KMS-11 (cell line): ENCODE measurements around the gene LTB4R2.

Source experiments
- H2AFZ ChIP-seq: fragments of 200-600 bp; sonication (generic); 2 replicates; pipeline ENCODE4 v1.6.1; 2016; ENCODE audit warnings: antibody characterized with exemption, mixed run types, low read depth
- H3K27ac ChIP-seq: fragments of 200-600 bp; sonication (generic); 2 replicates; pipeline ENCODE4 v1.6.1; 2016; ENCODE audit warnings: mild to moderate bottlenecking, mixed run types
- H3K27me3 ChIP-seq: fragments of 200-600 bp; sonication (generic); 2 replicates; pipeline ENCODE4 v1.6.1; 2017; ENCODE audit warnings: mild to moderate bottlenecking, low read depth, mixed run types, moderate library complexity; ENCODE audit not compliant: insufficient read depth
- H3K36me3 ChIP-seq: fragments of 200-600 bp; sonication (generic); 2 replicates; pipeline ENCODE4 v1.6.1; 2017; ENCODE audit warnings: mild to moderate bottlenecking, mixed run types; ENCODE audit not compliant: insufficient read depth
- H3K4me1 ChIP-seq: fragments of 200-600 bp; sonication (generic); 2 replicates; pipeline ENCODE4 v1.6.1; 2016; ENCODE audit warnings: mild to moderate bottlenecking, low read depth, mixed run types; ENCODE audit not compliant: poor library complexity, severe bottlenecking
- H3K4me2 ChIP-seq: fragments of 200-600 bp; sonication (generic); 2 replicates; pipeline ENCODE4 v1.7.0; 2016; ENCODE audit warnings: mild to moderate bottlenecking, mixed run types
- H3K4me3 ChIP-seq: fragments of 200-600 bp; sonication (generic); IDR thresholded peaks from 2 replicates; pipeline ENCODE4 v1.6.1; 2017; ENCODE audit warnings: low read depth, low read length, mixed read lengths; ENCODE audit not compliant: insufficient read depth
- H3K79me2 ChIP-seq: fragments of 200-600 bp; sonication (generic); 2 replicates; pipeline ENCODE4 v1.6.1; 2016; ENCODE audit warnings: low read depth, mixed run types; ENCODE audit not compliant: insufficient read depth
- H3K9ac ChIP-seq: fragments of 200-600 bp; sonication (generic); 2 replicates; pipeline ENCODE4 v1.6.1; 2016; ENCODE audit warnings: mild to moderate bottlenecking, mixed run types
- H4K20me1 ChIP-seq: fragments of 200-600 bp; sonication (generic); 2 replicates; pipeline ENCODE4 v1.6.1; 2016; ENCODE audit warnings: mild to moderate bottlenecking, mixed run types; ENCODE audit not compliant: insufficient read depth
- CTCF ChIP-seq: fragments of 200-600 bp; sonication (generic); conservative IDR thresholded peaks from 2 replicates; pipeline ENCODE4 v1.6.1; 2017; ENCODE audit warnings: low read depth, mild to moderate bottlenecking, antibody characterized with exemption, low read length, moderate library complexity, mixed read lengths

Gene LTB4R2

GRCh38 chr14:24331731-24332267 lies 21.9 kb downstream of the LTB4R2 start:
- Histone ChIP-seq H3K27ac (no peak overlapping the region), H3K9ac (no peak overlapping the region), H3K27me3 (peaks cover 11% of the 10 kb centered on the region; the same call in 1 of the 2 replicates), H3K79me2 (no peaks in the 10 kb centered on the region), H3K4me3 (no peak overlapping the region), H3K4me2 (peak overlapping the region; percentile 80; the same call in 1 of the 2 replicates), H4K20me1 (no peaks in the 10 kb centered on the region), H3K4me1 (peaks cover 12% of the 10 kb centered on the region), H3K36me3 (no peaks in the 10 kb centered on the region), H2AFZ (peak overlapping the region; percentile 81; the same call in 1 of the 2 replicates)
- no peak for TF ChIP-seq CTCF

GRCh38 chr14:24332268-24332993 lies 22.5 kb downstream of the LTB4R2 start:
- peaks cover 11% of the 10 kb centered on the region; the same call in 1 of the 2 replicates for H3K27me3 ChIP-seq
- H3K9ac ChIP-seq: no peak overlapping the region
- TF ChIP-seq CTCF: peak; percentile 70
- no peak overlapping the region for H3K27ac ChIP-seq
- H3K4me1 ChIP-seq: peaks cover 12% of the 10 kb centered on the region
- H3K79me2 ChIP-seq: no peaks in the 10 kb centered on the region
- H2AFZ ChIP-seq: peak overlapping the region; percentile 81
- H3K4me3 ChIP-seq: no peak overlapping the region
- H4K20me1 ChIP-seq: no peaks in the 10 kb centered on the region
- H3K4me2 ChIP-seq: peak overlapping the region; percentile 80
- no peaks in the 10 kb centered on the region for H3K36me3 ChIP-seq

GRCh38 chr14:24334431-24335291 lies 24.7 kb downstream of the LTB4R2 start, which contains the start of gene ADCY4:
TSS of gene ADCY4 (minus strand) at chr14:24335071. CDS start at chr14:24334652, 419 bp downstream.
- H3K4me2 ChIP-seq: peak within 1 kb of the TSS; percentile 80
- peaks cover 12% of the 10 kb centered on the region for H3K4me1 ChIP-seq
- H2AFZ ChIP-seq: peak within 1 kb of the TSS; percentile 78
- no peak within 1 kb of the TSS for H3K9ac ChIP-seq
- no peak within 1 kb of the TSS for H3K27ac ChIP-seq
- no peaks in the 10 kb centered on the region for H3K79me2 ChIP-seq
- peaks cover 11% of the 10 kb centered on the region; the same call in 1 of the 2 replicates for H3K27me3 ChIP-seq
- no peak within 1 kb of the TSS for H3K4me3 ChIP-seq
- no peaks in the 10 kb centered on the region for H3K36me3 ChIP-seq
- H4K20me1 ChIP-seq: no peaks in the 10 kb centered on the region
- TF ChIP-seq CTCF: no peak

DNA sequence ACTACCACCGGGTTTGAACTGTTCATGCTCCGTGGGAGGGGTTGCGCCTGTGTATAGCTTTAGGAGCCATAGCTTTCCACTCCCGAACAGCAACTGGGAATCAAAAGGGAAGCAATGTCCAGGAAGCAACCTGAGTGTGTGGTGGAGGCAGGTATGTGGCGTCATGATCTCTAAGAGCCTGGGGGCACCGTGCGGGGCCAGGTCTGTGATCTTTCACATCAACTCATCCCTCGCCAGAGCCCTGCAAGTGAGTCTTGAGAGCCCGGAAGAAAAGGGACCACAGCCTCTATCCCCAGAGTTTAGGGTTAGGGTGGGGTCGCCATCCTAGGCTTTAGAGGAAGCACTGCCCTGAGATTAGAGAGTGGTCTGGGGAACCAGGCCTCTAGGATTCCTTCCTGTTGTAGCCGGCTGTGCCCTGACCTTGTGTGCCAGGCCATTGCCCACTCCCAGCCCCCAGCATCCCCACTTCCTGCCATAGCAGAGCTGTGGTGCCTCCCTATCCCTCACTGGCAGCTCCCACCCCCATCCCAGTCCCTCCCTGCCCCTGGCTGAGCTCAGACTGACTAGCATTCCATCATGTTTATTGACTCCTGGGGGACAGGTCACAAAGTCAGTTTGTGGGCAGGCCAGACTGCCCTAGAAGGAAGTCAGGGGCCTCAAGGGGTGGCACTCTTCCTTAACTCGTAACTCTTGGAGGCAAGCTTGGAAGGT lies 25.7 kb downstream of the LTB4R2 start:
- Histone ChIP-seq H3K4me1 (peaks cover 12% of the 10 kb centered on the region), H4K20me1 (no peaks in the 10 kb centered on the region), H3K27ac (no peak overlapping the region), H3K4me2 (no peak overlapping the region), H3K27me3 (peaks cover 11% of the 10 kb centered on the region; the same call in 1 of the 2 replicates), H3K36me3 (no peaks in the 10 kb centered on the region), H3K79me2 (no peaks in the 10 kb centered on the region), H2AFZ (no peak overlapping the region), H3K4me3 (no peak overlapping the region), H3K9ac (no peak overlapping the region)
- no peak for TF ChIP-seq CTCF
